Kidney glomerular epithelial cell (primary cell): ENCODE measurements around the gene MARCHF9.

Experiments
- DNase-seq: peaks from one replicate; lab custom pipeline; 2025; lab: John Stamatoyannopoulos, UW

Gene MARCHF9

GRCh38 chr12:57724003-57724935 is 30.6 kb upstream of the MARCHF9 start:
- DNase-seq, result no peak

DNA sequence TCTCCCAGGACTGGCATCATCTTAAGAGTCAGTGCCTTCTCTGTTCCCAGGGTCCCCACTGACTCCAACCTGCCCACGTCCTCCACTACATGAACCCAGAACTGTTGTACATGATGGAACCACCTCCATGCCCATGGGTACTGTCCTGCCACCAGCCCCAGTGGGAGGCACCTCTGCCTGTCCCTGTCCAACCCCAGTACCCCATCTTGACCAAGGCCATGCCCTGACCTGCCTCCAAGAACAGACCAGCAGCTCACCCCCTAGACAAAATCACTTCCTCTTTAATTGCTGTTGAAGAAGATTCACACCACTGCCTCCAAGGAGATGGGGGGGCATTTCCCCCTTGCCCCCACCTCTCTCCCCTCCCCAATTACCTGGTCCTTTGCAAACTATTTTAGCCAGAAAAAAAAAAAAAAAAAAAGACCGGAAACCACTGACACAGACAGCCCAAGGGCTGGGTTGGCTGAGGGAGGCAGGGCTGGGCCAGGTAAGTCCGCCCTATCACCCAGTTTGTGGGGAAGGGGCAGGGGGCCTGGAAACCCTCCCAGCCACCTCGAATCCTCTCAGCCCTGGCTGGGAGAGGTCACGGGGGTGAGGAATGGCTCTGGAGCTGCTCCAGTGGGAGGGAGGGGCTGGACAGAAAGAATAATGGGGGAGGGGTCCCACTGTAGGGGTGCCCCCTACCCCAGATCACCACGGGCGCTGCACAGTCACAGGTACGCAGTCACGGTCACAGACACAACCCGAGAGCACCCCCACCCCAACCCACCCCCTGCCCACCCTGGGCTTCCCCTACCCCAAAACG is 29.8 kb upstream of the MARCHF9 start:
- DNase-seq, result no peak

DNA sequence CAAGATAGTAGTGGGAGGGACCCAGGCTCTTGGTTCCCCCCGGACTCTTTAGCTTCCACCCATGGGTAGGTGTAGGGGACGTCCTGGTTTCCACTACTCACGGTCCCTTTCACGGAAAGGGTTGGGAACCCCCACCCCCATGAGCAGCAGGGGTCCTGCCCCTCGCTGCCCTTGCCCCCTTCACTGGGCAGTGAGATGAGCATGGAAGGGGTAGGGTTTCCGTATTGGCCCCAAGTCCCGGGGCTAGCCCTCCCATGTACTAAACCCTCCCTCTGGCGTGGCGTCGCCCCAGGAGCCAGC is 29.1 kb upstream of the MARCHF9 start:
- no peak for DNase-seq

- peak; percentile 37 for DNase-seq
These were observed 28.6 kb upstream of the MARCHF9 start for GRCh38 chr12:57726151-57726883.

GRCh38 chr12:57726884-57727757 is 27.8 kb upstream of the MARCHF9 start:
- no peak for DNase-seq

GRCh38 chr12:57727758-57728395 is 27.0 kb upstream of the MARCHF9 start:
- no peak for DNase-seq

GRCh38 chr12:57729321-57729844 is 25.5 kb upstream of the MARCHF9 start:
- no peak for DNase-seq

- DNase-seq, result no peak
These were observed 24.4 kb upstream of the MARCHF9 start for GRCh38 chr12:57730336-57731067.

DNA sequence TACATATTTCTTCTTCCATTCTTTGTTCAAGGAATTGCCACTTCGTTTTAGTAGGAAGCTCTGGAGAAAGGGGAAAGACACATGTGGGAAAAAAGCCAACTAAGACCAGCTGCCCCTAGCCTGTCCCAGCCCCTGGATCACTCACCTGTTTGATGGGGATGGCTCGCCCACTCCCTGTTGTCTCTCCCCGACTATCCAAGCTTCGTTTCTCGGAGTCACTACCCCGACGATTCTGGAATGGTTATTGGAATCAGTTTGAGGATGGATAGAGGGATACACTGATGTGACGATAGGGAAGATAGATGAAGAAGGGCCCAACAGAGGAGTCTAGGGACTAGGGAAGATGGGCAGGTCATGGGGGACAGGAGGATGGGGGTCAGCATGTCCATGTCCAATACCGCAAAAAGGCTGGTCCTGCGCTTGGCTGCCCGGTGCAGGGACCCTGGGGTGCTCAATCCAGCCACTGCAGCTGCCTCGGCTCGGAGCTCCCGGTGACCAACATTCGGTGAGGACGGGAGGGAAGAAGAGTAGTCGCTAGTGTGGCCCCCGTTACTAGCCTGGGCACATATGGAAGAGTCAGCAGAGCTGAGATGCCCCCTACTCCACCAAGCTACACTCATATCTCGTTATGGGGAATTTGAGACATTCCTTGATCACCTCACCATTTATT is 23.4 kb upstream of the MARCHF9 start:
- no peak for DNase-seq

DNA sequence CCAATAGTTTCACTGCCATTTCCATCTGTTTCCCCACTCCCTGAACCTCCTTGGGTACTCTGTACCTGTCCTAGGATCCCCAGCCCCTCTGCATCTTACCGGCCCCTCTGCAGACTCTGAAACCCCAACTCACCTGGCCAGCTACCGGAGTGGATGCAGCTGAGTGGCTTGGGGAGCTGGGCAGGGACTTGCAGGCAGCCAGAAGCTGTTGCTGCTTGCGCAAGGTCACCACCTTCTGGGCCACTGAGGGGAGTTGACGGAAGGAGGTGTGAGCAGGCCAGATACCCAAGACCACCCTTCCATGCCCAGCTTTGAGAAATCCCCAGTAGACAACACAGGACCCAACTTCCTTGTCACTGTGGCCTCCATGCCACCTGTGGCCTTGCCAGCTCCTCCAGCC is 22.6 kb upstream of the MARCHF9 start:
- DNase-seq, result no peak

- DNase-seq, result no peak
These were observed 21.9 kb upstream of the MARCHF9 start for GRCh38 chr12:57732726-57733593.

DNA sequence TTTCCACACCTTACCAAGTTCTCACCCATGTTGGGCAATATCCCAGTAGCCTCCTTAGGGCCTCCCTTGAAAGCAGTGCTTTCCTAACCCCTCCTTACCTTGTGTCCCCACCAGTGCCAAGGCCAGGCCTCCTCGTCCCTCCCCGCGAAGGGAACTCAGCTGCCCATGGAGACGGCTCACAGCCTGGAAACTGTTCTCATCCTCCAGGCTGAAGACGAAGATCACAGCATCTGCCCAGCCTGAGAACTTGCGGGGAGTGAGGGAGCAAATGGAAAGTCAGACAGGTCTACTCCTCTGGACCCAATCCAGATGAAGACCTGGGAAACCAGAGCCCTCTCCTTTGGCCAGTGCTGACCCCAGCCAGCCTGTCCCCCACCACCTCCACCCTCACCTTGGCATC is 21.0 kb upstream of the MARCHF9 start:
- DNase-seq, result no peak

DNA sequence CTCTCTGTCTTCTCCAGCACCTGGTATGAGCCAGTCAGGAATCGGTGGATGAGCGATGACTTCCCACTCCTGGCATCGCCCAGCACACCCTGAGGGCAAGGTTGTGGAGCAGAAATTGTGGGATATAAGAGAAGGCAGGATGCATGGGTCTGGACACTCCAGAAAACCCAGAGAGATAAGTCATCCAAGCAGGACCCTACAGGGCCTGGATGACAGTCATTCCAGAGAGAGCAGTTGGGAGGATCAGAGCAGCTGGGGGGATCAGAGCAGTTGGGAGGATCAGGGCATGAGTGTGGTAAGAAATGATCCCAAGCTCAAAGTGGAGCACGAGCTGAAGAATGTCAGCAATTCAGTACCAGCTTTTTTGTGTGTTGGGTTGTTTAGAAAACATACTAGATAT is 20.3 kb upstream of the MARCHF9 start:
- no peak for DNase-seq

DNA sequence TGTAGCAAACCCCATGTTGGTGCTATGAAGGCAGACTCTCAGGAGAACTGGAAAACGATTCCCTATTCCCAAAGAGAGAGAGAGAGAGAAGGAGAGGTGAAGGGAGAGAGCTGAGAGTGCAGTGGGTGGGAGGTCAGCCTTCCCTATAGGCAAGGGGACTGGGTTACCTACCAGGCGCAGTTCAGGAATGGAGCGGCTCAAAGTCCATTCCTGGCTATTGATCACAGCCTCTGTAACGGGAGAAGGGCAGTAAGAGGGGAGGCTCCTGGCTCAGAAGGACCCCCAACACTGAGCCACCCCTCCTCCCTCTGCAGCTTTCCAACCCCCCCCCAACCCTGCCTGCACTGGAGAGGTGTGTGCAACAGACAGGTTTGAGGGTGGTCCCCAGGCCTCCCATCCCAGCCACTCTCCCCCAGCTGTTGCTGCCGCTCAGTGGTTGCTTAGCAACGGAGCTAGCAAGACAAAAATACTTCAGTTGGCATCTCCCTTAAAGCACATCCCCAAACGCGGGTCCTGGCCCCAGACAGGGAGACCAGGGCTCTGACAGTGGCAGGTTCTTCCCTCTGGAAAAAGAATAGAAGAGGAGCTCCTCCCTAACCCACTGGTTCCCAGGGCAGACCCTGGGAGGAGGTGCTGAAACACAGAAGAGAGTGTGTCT is 19.6 kb upstream of the MARCHF9 start:
- no peak for DNase-seq

GRCh38 chr12:57735952-57736740 is 18.8 kb upstream of the MARCHF9 start:
- DNase-seq, result no peak

- no peak for DNase-seq
These were observed 18.0 kb upstream of the MARCHF9 start for GRCh38 chr12:57736741-57737466.
